GM04503 (cell line): ENCODE measurements around the gene TMEM89.
A peak's percentile ranks its signal among the peaks of the same experiment; 100 is the strongest.

Experiments used
- DNase-seq: peaks from one replicate; pipeline ENCODE4 v3.0.0-alpha.2; 2012; ENCODE audit warnings: low read depth

TMEM89 gene, protein sequence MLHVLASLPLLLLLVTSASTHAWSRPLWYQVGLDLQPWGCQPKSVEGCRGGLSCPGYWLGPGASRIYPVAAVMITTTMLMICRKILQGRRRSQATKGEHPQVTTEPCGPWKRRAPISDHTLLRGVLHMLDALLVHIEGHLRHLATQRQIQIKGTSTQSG

GRCh38 chr3:48621461-48621869 lies at the start of gene TMEM89:
TMEM89 (minus strand) TSS chr3:48621769; CDS start chr3:48621756, 13 bp downstream.
- DNase-seq: no peak

GRCh38 chr3:48664929-48665328 lies 43.4 kb upstream of the TMEM89 start:
- no peak for DNase-seq

- DNase-seq: no peak
Observed at GRCh38 chr3:48664313-48664644, 42.7 kb upstream of the TMEM89 start.

DNA sequence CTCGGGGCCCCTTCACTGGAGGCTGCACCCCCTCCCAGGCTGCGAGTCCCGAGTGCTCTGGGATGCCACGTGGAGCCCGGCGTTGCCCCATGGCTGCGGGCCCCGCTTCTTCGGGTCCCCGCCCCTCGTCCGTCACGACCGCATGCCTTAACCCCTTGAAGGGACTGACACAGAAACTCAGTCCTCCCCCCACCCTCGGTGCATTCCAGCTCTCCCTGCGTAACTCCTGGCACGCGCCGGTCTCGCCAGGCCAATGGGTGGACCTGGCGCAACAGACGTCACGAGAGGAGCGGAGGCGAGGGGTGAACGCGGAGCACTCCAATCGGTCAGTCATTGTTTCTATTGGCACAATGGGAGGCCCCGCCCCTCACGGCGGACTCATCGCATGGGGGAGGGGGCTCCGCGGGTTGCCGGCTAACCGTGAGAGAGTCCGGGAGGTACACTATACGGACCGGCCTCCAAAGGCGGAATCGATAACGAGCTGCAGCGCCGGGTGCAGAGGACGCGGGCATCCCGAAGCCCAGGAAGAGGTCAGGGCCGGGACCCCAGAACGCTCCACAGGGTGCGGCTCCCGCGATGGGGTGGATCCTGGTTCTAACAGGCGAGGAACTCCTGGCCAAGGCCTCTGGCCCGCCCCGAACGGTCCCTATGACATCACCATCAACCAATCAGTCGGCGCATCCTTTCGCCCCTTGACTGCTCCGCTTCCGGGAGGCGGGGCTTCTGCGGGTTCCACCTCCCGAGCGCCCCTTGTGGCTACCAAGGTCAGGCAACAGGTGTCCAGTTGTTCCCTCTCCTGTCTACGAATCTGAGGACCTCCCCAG lies 42.1 kb upstream of the TMEM89 start:
- DNase-seq: peak; percentile 92

DNA sequence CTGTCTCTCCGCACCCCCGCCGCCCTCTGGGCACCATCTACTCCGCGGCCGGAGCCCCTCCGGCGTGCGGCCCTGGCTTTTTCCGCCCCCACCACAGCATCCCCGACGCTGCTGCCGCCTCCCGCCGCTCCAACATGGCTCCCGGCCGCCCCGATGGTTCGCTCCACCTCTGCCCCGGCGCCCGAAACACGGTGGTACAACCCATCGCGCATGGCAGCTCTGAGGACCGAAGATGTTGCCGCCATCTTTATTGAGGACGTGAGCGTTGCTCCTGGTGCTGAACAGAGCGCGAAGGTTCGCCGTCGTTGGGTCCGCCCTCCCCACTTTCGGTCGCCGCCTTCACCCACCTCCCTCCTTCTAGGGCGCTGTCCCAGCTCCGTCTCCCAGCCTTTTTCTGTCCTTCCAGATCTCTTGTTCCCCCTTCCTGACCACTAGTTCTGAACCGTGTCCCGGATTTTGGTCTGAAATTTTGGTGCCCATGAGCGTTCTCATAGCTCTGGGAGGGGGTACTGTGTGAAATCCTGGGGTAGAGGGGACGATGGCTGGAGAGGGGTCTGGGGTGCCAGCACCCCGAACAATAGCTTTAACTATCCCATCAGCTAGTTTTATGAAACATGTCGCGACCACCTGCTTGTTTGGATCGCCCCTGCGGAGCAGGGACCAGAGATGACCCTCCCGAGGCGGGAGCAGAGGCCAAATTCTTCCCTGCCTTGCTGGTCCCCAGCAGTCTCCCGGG lies 41.4 kb upstream of the TMEM89 start, which contains the start of gene CELSR3:
Gene CELSR3, minus strand, starts transcription at position 134 of the 736 bp plus-strand sequence. CDS start 252 bp downstream, outside the sequence.
- no peak for DNase-seq

DNA sequence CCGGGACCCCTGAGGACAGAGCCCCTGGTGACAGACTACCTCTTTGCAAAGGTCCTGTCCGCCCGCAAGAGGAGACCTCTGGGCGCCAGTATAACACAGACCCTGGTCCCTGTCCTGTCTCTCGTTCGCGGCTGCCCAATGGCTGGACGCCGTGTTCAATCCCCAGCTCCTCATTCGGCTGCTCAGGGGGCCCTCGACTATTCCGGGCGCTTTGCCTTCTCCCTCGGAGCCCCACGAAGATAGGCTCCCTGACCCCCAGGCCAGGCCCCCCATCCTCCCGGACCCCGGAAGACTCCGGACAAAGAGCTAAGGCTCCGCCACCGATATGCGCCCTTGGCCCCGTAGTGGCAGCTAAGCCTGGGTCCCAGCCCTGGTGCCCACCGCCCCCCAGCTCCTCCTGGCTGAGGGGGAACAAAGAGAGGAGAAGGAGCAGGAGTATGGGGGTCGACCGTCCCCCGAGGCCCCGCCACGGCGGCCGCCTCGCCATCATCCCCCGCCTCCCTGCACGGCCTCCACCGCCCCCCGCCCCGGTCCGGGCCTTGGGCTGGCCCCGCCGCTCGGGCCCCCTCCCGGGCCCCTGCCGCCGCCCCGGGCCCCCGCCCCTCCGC lies 40.7 kb upstream of the TMEM89 start:
- DNase-seq: no peak

DNA sequence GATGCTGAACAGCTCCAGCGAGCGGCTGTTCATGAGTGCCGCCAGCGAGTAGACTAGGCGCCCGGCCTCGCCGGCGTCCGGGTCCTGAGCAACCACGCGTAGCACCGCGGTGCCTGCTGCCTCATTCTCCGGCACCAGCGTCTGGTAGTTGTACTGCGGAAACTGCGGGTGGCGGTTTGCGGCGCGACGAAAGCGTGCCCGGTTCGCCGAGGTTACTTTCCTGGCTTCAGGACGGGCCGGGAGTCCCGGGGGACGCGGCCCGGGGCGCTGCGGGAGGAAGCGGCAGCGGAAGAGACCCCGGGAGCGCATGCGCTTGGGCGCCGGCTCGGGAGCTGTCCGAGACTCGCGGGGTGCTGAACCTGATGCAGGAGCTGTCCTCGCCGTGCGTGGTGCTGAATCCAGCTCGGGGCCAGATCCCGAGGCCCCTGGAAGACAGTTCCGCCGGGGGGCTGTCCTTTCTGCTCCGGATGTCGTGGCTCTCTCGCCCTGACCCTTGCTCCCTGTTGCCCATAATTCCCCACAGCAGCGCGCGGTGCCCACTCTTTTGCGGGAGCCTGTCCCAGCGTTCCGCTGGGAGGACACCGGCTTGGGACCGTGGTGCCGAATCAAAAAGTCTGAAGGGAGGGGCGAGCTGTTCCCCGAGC lies 40.1 kb upstream of the TMEM89 start:
- no peak for DNase-seq

DNA sequence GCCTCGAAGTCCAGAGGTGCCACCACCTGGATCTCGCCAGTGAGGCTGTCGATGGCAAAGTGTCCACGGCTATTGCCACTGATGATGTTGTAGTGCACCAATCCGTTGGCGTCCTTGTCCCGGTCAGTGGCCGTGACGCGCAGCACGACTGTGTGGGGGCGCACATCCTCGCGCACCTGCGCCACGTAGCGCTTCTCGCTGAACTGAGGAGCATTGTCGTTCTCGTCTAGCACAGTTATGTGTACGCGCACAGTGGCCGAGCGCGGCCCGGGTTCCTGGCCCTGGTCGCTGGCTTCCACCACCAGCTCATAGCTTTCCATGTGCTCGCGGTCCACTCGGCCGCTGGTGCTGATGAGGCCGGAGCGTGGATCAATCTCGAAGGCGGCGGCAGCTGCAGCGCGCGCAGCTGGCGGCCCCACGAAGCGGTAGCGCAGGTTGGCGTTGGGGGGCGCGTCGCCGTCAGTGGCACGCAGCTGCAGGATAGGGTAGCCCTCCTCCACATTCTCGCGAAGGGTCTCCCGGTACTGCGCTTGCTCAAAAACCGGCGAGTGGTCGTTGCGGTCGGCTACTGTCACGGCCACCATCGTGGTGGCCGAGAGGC lies 39.3 kb upstream of the TMEM89 start:
- DNase-seq: no peak

DNA sequence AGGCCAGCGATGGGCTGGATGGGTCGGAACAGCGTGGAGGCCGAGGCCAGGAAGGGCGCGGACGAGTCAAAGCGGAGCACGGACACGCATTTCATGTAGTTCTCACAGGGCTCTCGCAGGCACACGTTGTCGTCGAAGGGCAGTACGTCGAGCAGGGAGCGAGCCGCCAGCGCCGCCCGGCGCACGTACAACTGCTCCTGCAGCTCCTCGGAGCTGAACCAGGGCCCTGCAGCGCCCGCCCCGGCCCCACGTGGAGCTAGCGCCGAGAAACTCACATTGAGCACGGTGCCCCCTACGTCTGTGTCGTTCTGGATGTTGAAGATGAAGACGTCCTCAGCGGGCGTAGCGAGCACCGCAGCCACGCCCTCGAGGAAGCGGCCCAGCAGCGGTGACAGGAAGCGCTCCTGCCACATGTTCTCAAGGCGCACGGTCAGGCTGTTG lies 35.3 kb upstream of the TMEM89 start:
- DNase-seq: no peak

- no peak for DNase-seq
Observed at GRCh38 chr3:48656061-48656840, 34.7 kb upstream of the TMEM89 start.

GRCh38 chr3:48655606-48656005 lies 34.0 kb upstream of the TMEM89 start:
- no peak for DNase-seq

DNA sequence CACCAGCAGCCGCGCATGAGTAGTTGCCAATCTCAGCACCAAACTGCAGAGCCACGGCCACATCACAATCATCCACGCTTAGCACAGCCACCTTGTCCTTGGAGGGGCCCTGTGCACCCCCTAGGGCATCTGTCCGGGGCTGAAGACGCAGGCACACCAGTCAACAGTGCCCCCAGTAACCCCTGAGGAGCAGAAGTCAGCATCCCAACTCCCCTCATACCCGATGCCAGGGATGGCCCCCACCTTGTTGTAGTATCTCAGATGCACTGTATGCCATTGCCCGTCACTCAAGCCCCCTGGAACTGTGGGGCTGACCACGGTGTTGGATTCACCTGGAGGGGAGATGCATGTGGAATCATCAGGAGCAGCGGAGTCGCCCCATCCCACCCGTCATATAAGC lies 33.5 kb upstream of the TMEM89 start:
- DNase-seq: no peak

GRCh38 chr3:48652923-48653715 lies 31.6 kb upstream of the TMEM89 start:
- no peak for DNase-seq

- DNase-seq: no peak
Observed at GRCh38 chr3:48651771-48652170, 30.2 kb upstream of the TMEM89 start.

DNA sequence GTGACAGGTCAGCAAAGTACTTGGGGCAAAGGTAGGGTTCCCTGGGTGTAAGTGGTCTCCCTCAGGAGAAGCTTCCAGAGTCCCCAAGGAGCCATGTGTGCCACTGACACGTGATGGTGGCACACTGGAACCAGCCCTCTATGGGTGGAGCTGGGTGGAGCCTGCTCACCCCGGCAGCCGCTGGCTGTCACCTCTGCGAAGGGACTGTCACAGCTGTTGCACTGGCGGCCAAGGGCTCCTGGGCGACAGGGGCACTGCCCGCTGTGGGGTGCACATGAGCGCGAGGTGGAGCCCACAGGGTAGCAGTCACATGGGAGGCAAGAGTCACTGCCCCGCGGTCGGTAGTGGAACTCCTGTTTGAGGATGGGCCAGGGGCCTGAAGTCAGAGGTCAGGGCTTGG lies 29.2 kb upstream of the TMEM89 start:
- no peak for DNase-seq

GRCh38 chr3:48648188-48648850 lies 26.8 kb upstream of the TMEM89 start:
- DNase-seq: no peak

DNA sequence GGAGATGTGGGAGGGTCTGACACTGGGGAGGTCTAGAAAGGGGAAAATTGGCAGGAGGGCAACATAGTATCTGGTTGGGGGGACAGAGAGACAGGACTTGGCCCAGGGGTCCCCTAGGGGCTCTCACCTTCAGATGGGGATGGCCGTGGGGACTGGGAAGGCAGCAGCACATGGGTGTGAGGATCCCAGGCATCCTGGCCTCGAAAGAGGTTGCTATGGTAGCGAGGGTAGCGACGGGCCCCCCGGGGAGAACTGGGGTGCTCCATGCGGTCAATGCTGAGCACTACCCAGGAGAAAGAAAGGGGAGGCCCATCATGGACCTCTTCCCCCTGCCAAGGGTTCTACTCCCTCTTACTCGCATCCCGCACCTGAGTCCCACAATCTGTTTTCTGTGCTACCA lies 26.1 kb upstream of the TMEM89 start:
- DNase-seq: no peak

GRCh38 chr3:48644898-48645760 lies 23.6 kb upstream of the TMEM89 start:
- no peak for DNase-seq
